Left lung (tissue), 10 donors: ENCODE measurements around the gene CACNA1H. TPM values are rescaled to one million over a fixed set of nuclear protein-coding genes. Genes with fewer than 3 reads are reported as not detected.

Experiments
- ATAC-seq: fragments of 200-7000 bp; cut with Tn5 transposase; one replicate; pipeline ENCODE4 v1.9.1; 2020; ENCODE audit warnings: moderate library complexity
- DNase-seq, 4 donors: peaks; one replicate each; pipeline ENCODE4 v3.0.0-alpha.2; 2013 to 2020
- H3K27ac ChIP-seq, 2 donors: fragments of 200-600 bp; sonication (generic) in 1 of 2; one replicate each; pipeline versions ENCODE4 v1.5.0 to v1.8.0; 2020 to 2021
- H3K27me3 ChIP-seq, 2 donors: fragments of 200-600 bp; sonication (generic) in 1 of 2; one replicate each; pipeline versions ENCODE4 v1.5.0 to v1.8.0; 2020 to 2021
- H3K36me3 ChIP-seq, 2 donors: fragments of 200-600 bp; sonication (generic) in 1 of 2; one replicate each; pipeline versions ENCODE4 v1.5.0 to v1.8.0; 2020 to 2021
- H3K4me1 ChIP-seq, 2 donors: fragments of 200-600 bp; one replicate each; pipeline ENCODE4 v1.8.0; 2021
- H3K4me3 ChIP-seq, 2 donors: fragments of 200-600 bp; sonication (generic) in 1 of 2; one replicate each; pipeline versions ENCODE4 v1.5.0 to v1.8.0; 2020 to 2021; ENCODE audit warnings: mild to moderate bottlenecking in 1 of 2
- H3K9me3 ChIP-seq, 2 donors: fragments of 200-600 bp; sonication (generic) in 1 of 2; one replicate each; pipeline versions ENCODE4 v1.5.0 to v1.8.0; 2020 to 2021
- intact Hi-C, 2 donors: fragments of 100-400 bp; cut with DNase I; formaldehyde crosslinking; loops; one replicate each; pipeline versions ENCODE4 v1.11.2 to v1.14.2; 2022
- polyA plus RNA-seq, 6 donors: library from polyadenylated mRNA; unstranded; fragments of 120-200 nt; gene quantifications; one replicate each; pipeline ENCODE4 v1.2.1, GENCODE V29; 2013; ENCODE audit not compliant: insufficient read length in 6 of 6
- total RNA-seq, 2 donors: library from RNA; stranded (reverse); fragmentation: NEBNext Ultra II Directional; extraction: Animal tissue kit (Norgen Biotek cat#: 25700); gene quantifications; one replicate each; pipeline ENCODE4 v1.2.1, GENCODE V29; 2021
- TF ChIP-seq, protein P1 (sequence below), 2 donors: fragments of 200-600 bp; sonication (generic) in 1 of 2; IDR thresholded peaks; one replicate each; pipeline versions ENCODE4 v1.5.0 to v1.8.0; 2021; ENCODE audit warnings: antibody characterized with exemption in 2 of 2
- donor health status: DM: no; HTN: yes; CAD: no.
- donor health status: DM: no; HTN: no; CAD: no.

The CACNA1H gene
- total and polyA plus RNA-seq, 8 donors, result 3.4 to 14.0 (median 7.1) TPM

DNA sequence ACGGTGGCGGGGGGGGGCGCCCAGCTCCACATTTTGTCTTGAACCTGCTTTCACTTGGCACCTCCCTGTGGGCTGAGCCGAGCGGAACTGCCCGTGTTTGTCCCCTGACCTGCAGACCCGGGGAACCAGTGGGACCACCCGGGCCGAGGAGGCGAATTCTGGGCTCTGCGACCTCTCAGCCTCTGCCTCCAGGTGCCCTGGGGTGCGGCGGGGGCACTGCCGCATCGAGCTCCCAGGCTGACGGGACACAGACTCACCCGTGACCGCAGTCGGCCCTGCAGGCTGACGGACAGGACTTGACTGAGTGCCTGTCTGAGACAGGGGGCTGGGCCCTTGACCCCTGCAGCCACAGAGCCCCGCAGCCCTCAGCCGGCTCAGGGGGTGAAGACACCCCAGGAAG is 45.8 kb upstream of the CACNA1H start:
- H3K27ac ChIP-seq, result no peak overlapping the region
- no peak for ATAC-seq
- peaks cover 0 to 3% of the 10 kb centered on the region in 2 donors for H3K4me1 ChIP-seq
- peaks cover 8 to 97% of the 10 kb centered on the region in 2 donors for H3K27me3 ChIP-seq
- H3K4me3 ChIP-seq, result no peak overlapping the region
- intact Hi-C loops, result loop anchor here in 1 of 2 donors (2.0 kb wide), 1 partner anchor 88 kb away; no protein-coding TSS in a partner anchor
- DNase-seq, result no peak
- no peaks in the 10 kb centered on the region for H3K9me3 ChIP-seq
- no peaks in the 10 kb centered on the region for H3K36me3 ChIP-seq
- TF ChIP-seq, protein P1, sequence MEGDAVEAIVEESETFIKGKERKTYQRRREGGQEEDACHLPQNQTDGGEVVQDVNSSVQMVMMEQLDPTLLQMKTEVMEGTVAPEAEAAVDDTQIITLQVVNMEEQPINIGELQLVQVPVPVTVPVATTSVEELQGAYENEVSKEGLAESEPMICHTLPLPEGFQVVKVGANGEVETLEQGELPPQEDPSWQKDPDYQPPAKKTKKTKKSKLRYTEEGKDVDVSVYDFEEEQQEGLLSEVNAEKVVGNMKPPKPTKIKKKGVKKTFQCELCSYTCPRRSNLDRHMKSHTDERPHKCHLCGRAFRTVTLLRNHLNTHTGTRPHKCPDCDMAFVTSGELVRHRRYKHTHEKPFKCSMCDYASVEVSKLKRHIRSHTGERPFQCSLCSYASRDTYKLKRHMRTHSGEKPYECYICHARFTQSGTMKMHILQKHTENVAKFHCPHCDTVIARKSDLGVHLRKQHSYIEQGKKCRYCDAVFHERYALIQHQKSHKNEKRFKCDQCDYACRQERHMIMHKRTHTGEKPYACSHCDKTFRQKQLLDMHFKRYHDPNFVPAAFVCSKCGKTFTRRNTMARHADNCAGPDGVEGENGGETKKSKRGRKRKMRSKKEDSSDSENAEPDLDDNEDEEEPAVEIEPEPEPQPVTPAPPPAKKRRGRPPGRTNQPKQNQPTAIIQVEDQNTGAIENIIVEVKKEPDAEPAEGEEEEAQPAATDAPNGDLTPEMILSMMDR (IDR thresholded peaks at IDR 0.05), result no peak

DNA sequence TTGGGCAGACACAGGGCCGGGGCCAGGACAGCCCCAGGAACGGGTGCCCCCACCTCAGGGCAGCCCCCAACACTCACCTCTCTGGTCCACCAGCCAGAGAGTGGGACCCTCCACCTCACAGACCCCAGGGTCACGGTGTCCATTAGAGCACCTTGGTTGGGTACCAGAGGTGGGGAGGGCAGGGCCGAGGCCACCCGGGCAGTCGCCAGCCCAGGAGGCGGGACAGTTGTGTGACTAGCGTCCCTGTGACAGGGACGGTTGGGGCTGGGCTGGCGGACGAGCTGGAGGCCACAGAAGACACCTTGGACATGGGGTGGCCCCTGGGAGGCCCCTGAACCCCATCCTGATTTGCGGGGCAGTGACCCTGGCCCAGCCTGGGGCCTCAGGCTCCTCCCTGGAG is 45.2 kb upstream of the CACNA1H start:
- Histone ChIP-seq H3K36me3 (no peaks in the 10 kb centered on the region), H3K4me3 (no peak overlapping the region), H3K9me3 (no peaks in the 10 kb centered on the region), H3K27me3 (peaks cover 8 to 99% of the 10 kb centered on the region in 2 donors), H3K4me1 (peaks cover 0 to 3% of the 10 kb centered on the region in 2 donors), H3K27ac (no peak overlapping the region)
- TF ChIP-seq, protein P1 (IDR thresholded peaks at IDR 0.05), result no peak
- ATAC-seq (no peak), DNase-seq (no peak)
- intact Hi-C loops, result loop anchor here in 1 of 2 donors (2.0 kb wide), 1 partner anchor 87 kb away; no protein-coding TSS in a partner anchor

DNA sequence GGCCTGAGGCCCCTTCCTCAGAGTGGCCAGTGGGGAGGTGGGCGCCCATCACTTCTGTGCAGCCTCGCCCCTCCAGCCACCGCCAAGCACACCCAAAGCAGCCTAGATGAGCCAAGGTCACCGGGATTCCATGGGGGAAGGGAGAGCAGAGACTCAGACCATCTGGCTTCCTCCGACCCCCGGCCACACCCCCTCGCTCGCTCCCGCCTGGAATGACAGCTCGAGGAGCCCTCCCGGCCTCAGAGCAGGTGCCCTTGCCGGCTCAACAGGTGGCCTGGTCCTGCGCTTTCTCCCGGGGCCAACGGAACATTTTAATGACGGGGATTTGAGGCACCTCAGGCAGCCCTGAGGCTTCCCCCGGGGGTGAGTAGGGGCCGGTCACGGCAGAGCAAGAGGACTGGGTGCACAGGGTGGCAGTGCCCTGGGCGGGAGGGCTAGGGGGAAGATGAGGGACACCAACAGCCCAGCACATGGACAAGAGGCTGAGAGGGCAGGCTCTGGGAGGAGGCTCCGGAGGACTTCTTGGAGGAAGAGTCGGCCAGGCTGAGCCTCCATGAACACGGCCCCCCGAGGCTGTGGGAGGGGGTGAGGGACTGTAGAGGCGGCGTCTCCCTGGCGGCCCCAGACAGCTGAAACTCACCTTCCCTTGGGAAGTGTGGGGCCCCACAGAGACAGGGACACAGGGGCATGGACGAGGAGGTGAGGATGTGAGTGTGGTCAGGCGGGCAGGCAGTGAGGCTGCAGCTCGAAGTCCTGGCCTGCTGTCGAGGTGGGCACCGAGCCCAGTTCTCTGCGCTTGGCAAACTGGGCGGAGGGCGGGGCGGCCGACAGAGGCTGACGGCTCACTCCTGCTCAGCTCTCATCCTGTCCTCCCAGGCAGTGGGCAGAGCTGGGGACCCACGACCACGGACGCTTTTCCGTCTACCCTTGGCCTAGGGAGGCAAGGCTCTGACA is 44.3 kb upstream of the CACNA1H start:
- H3K36me3 ChIP-seq, result no peaks in the 10 kb centered on the region
- intact Hi-C loops, result no loop called here
- H3K4me3 ChIP-seq, result no peak overlapping the region
- no peaks in the 10 kb centered on the region for H3K4me1 ChIP-seq
- TF ChIP-seq, protein P1 (IDR thresholded peaks at IDR 0.05), result no peak
- H3K27me3 ChIP-seq, result peaks cover 2 to 99% of the 10 kb centered on the region in 2 donors
- no peaks in the 10 kb centered on the region for H3K9me3 ChIP-seq
- no peak for DNase-seq
- ATAC-seq, result no peak
- H3K27ac ChIP-seq, result no peak overlapping the region

DNA sequence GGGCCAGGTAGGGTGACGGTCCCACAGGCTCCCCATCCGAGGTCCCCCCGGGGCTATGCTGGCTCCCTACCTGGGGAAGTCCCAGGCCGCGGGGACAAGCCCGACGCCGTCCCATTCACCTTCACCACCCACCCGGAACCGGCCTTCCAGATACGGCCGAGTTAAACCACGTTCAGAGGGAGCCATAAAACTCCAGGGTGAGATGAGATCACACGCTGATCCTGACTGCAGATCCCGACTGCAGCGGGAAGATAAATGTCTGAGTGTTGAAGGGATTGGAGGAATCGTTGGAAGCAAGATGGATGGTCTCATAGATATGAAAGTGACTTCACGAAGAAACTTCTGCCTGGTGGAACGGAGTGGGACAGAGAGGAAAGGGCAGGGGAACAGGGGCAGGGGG is 43.3 kb upstream of the CACNA1H start:
- Histone ChIP-seq H3K4me1 (no peaks in the 10 kb centered on the region), H3K4me3 (no peak overlapping the region), H3K27ac (no peak overlapping the region), H3K27me3 (peaks cover 0 to 95% of the 10 kb centered on the region in 2 donors), H3K36me3 (no peaks in the 10 kb centered on the region), H3K9me3 (no peaks in the 10 kb centered on the region)
- TF ChIP-seq, protein P1 (IDR thresholded peaks at IDR 0.05), result no peak
- no peak for DNase-seq
- no peak for ATAC-seq
- intact Hi-C loops, result no loop called here

DNA sequence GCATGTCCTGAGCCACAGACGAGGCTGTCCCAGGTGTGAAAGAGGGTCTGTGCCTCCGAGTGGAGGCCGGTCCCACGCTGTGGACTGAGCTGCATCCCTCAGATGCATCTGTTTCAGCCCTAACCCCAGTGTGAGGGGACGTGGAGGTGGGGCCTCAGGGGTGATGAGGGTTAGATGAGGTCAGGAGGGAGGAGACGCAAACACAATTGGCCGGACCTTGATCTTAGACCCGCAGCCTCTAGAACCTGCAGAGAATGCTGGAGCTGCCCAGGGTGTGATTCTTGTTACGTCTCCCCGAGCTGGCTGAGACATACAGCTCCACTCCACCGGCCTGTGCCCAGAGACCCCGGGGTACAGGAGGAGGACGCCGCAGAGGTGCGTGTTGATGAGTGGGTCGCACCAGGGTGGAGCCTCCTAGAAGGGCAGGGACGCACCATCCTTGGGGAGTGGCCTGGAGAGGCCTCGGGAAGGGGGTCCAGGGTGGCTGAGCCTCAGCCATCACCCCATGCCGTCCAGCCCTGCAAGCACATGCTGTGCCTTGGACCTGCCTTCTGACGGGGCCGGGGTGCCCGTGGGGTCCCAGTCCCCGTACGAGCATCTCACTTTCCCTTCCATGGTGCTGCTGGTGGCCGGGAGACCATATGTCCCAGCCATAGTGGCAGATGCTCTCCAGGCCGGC is 40.3 kb upstream of the CACNA1H start:
- intact Hi-C loops, result no loop called here
- Histone ChIP-seq H3K27ac (no peak overlapping the region), H3K36me3 (no peaks in the 10 kb centered on the region), H3K9me3 (no peaks in the 10 kb centered on the region), H3K4me1 (no peaks in the 10 kb centered on the region), H3K4me3 (no peak overlapping the region), H3K27me3 (peaks cover 0 to 95% of the 10 kb centered on the region in 2 donors)
- ATAC-seq (no peak), DNase-seq (no peak)
- TF ChIP-seq, protein P1 (IDR thresholded peaks at IDR 0.05), result no peak
